K562 (cell line): Measurements from ENCODE around the gene POC1B. TPM values are rescaled to one million over a fixed set of nuclear protein-coding genes. Genes with fewer than 3 reads are reported as not detected.

ENCODE experiments used
- ATAC-seq: fragments of 200-7000 bp; cut with Tn5 transposase; 3 replicates; pipeline ENCODE4 v1.9.1; 2020; ENCODE audit warnings: moderate library complexity
- BruUV-seq: library from RNA; stranded (reverse); fragments of 400-500 nt; replicated peaks from 2 replicates; lab custom pipeline; 2021; lab: Mats Ljungman, UMichigan
- CTCF ChIA-PET: fragments of 300-600 bp; formaldehyde crosslinking; extraction: SDS; loops from one replicate; lab custom pipeline; 2021; ENCODE audit warnings: low intra/inter-chr PET ratio; lab: Yijun Ruan, JAX
- POLR2A ChIA-PET: fragments of 300-600, 350-650 bp; sonication (Branson Sonifier 250); formaldehyde crosslinking; extraction: SDS; loops from one replicate; lab custom pipeline; 2021; ENCODE audit warnings: antibody characterized with exemption, inconsistent platforms; lab: Yijun Ruan, JAX
- DNase-seq, 4 experiments: peaks; one replicate each; pipeline versions ENCODE4 v3.0.0 to v3.0.0-alpha.2; 2011 to 2018; ENCODE audit warnings: low spot score in 3 of 4, mixed read lengths in 3 of 4; ENCODE audit errors: extremely low read depth in 1 of 4
- FAIRE-seq: peaks from 2 replicates; lab custom pipeline; 2011; peaks lifted over from hg19 to GRCh38; lab: Jason Lieb, UNC
- H2AFZ ChIP-seq: 2 replicates; pipeline ENCODE4 v1.6.0; 2011; ENCODE audit warnings: low read depth, low read length, control low read depth, inconsistent platforms
- H3K27ac ChIP-seq: fragments of 200-600 bp; 3 replicates; pipeline ENCODE4 v1.8.0; 2011; ENCODE audit warnings: low read depth, mild to moderate bottlenecking, control low read depth, inconsistent platforms, low read length, moderate library complexity, mixed read lengths; ENCODE audit errors: extremely low read depth
- H3K27me3 ChIP-seq, 2 experiments: fragments of 300-600 bp in 1 of 2; 2 replicates in 1 of 2; 3 replicates in 1 of 2; pipeline versions ENCODE4 v1.6.0 to v1.8.0; 2011; ENCODE audit warnings: inconsistent platforms in 2 of 2, low read length in 2 of 2, mild to moderate bottlenecking in 1 of 2, mixed read lengths in 1 of 2, moderate library complexity in 1 of 2; ENCODE audit not compliant: control insufficient read depth in 2 of 2, insufficient read depth in 2 of 2
- H3K36me3 ChIP-seq: fragments of 300-600 bp; 3 replicates; pipeline ENCODE4 v1.8.0; 2011; ENCODE audit warnings: mild to moderate bottlenecking, low read length, inconsistent platforms; ENCODE audit not compliant: control insufficient read depth, insufficient read depth
- H3K4me1 ChIP-seq, 2 experiments: fragments of 200-600 bp in 1 of 2; replicated peaks in 1 of 2; 2 replicates in 1 of 2; 3 replicates in 1 of 2; pipeline versions ENCODE4 v1.5.1 to v1.8.0; 2011; ENCODE audit warnings: inconsistent platforms in 2 of 2, low read length in 2 of 2, mild to moderate bottlenecking in 1 of 2, mixed read lengths in 1 of 2, moderate library complexity in 1 of 2; ENCODE audit not compliant: control insufficient read depth in 2 of 2, insufficient read depth in 2 of 2
- H3K4me2 ChIP-seq: 2 replicates; pipeline ENCODE4 v1.6.1; 2011; ENCODE audit warnings: low read length, control low read depth, inconsistent platforms, mixed read lengths; ENCODE audit not compliant: insufficient read depth
- H3K4me3 ChIP-seq: fragments of 200-600 bp; sonication (generic), shearing (Covaris generic); 2 replicates; pipeline ENCODE4 v1.5.1; 2016; ENCODE audit warnings: control low read depth, inconsistent platforms
- H3K79me2 ChIP-seq: fragments of 200-600 bp; 3 replicates; pipeline ENCODE4 v1.8.0; 2011; ENCODE audit warnings: low read length, inconsistent platforms; ENCODE audit not compliant: control insufficient read depth, insufficient read depth
- H3K9ac ChIP-seq, 2 experiments: 2 replicates each; pipeline versions ENCODE4 v1.6.0 to v1.6.1; 2011; ENCODE audit warnings: low read depth in 2 of 2, low read length in 2 of 2, control low read depth in 1 of 2, inconsistent platforms in 1 of 2, mild to moderate bottlenecking in 1 of 2, mixed read lengths in 1 of 2; ENCODE audit not compliant: insufficient read depth in 1 of 2
- H3K9me1 ChIP-seq: one replicate; pipeline ENCODE4 v1.6.0; 2011; ENCODE audit warnings: inconsistent platforms, mild to moderate bottlenecking, low read length, moderate library complexity; ENCODE audit not compliant: control insufficient read depth, insufficient read depth
- H3K9me3 ChIP-seq: replicated peaks from 2 replicates; pipeline ENCODE4 v1.5.1; 2011; ENCODE audit warnings: low read depth, low read length, inconsistent platforms; ENCODE audit not compliant: control insufficient read depth, insufficient read depth
- H4K20me1 ChIP-seq: replicated peaks from 2 replicates; pipeline ENCODE4 v1.6.1; 2011; ENCODE audit warnings: low read length, inconsistent platforms, mixed read lengths; ENCODE audit not compliant: control insufficient read depth, insufficient read depth
- FIP1L1 ChIP-seq: fragments of 200-400 bp; formaldehyde crosslinking; IDR thresholded peaks from 2 replicates; pipeline ENCODE4 v1.6.1; 2018; ENCODE audit warnings: mild to moderate bottlenecking, low read depth, low read length; ENCODE audit not compliant: poor library complexity, severe bottlenecking
- ILF3 ChIP-seq: fragments of 450-650 bp; IDR thresholded peaks from 2 replicates; pipeline ENCODE4 v1.6.1; 2018; ENCODE audit warnings: antibody characterized with exemption, mild to moderate bottlenecking, moderate library complexity, borderline replicate concordance
- LARP7 ChIP-seq: fragments of 450-650 bp; IDR thresholded peaks from 2 replicates; pipeline ENCODE4 v1.6.1; 2016
- NFE2 ChIP-seq: IDR thresholded peaks from 2 replicates; pipeline ENCODE4 v1.6.1; 2014; ENCODE audit warnings: antibody characterized with exemption, low read depth
- OTX1 ChIP-seq: fragments of 450-650 bp; formaldehyde crosslinking; IDR thresholded peaks from 2 replicates; pipeline ENCODE4 v1.4.0; 2022; ENCODE audit warnings: mild to moderate bottlenecking
- PTTG1 ChIP-seq: fragments of 450-650 bp; IDR thresholded peaks from 2 replicates; pipeline ENCODE4 v1.6.1; 2016; ENCODE audit warnings: low read depth, mild to moderate bottlenecking, missing genetic modification characterization, missing compliant biosample characterization
- RERE ChIP-seq: sonication (generic); formaldehyde crosslinking; IDR thresholded peaks from 2 replicates; pipeline ENCODE4 v1.8.0; 2023; ENCODE audit warnings: missing genetic modification reagents, mild to moderate bottlenecking, borderline replicate concordance
- STAT5A ChIP-seq: IDR thresholded peaks from 2 replicates; pipeline ENCODE4 v1.6.1; 2012; ENCODE audit warnings: low read length, inconsistent platforms, borderline replicate concordance
- TCFL5 ChIP-seq: fragments of 250-450 bp; sonication (Bioruptor Pico); conservative IDR thresholded peaks from 2 replicates; pipeline ENCODE4 v1.6.1; 2021; ENCODE audit warnings: mild to moderate bottlenecking, moderate library complexity, matching md5 sums
- ZNF224 ChIP-seq: sonication (generic); formaldehyde crosslinking; IDR thresholded peaks from 2 replicates; pipeline ENCODE4 v1.8.0; 2022; ENCODE audit warnings: mild to moderate bottlenecking, missing genetic modification reagents
- ZNF253 ChIP-seq: fragments of 250-450 bp; sonication (Bioruptor Pico); conservative IDR thresholded peaks from 2 replicates; pipeline ENCODE4 v1.6.1; 2021; ENCODE audit warnings: mild to moderate bottlenecking
- ZNF436 ChIP-seq: fragments of 250-450, 450-650 bp; sonication (Bioruptor Pico); formaldehyde crosslinking; IDR thresholded peaks from 2 replicates; pipeline ENCODE4 v1.7.0; 2020; ENCODE audit warnings: mild to moderate bottlenecking
- ZNF561 ChIP-seq: fragments of 450-650 bp; formaldehyde crosslinking; conservative IDR thresholded peaks from 2 replicates; pipeline ENCODE4 v1.4.0; 2020; ENCODE audit warnings: mild to moderate bottlenecking, moderate library complexity
- ZNF589 ChIP-seq: fragments of 200-800 bp; sonication (Bioruptor generic); IDR thresholded peaks from 2 replicates; pipeline ENCODE4 v1.6.1; 2016; ENCODE audit warnings: low read depth, missing genetic modification characterization, missing compliant biosample characterization
- ZNF592 ChIP-seq: fragments of 450-650 bp; IDR thresholded peaks from 2 replicates; pipeline ENCODE4 v1.6.1; 2017; ENCODE audit warnings: antibody characterized with exemption, mild to moderate bottlenecking
- WGBS: fragments of 100-300 bp; shearing (Covaris generic); methylation state at CpG from one replicate; pipeline ENCODE4 v1.1.6; 2016; ENCODE audit warnings: low coverage, mixed read lengths; ENCODE audit not compliant: insufficient coverage; ENCODE audit errors: missing lambda C conversion rate; 5-methylcytosine and 5-hydroxymethylcytosine counted together
- in situ Hi-C: fragments of 300-500 bp; cut with MboI; formaldehyde crosslinking; loops from 4 replicates; pipeline ENCODE4 v1.15.0; 2018; ENCODE audit warnings: inconsistent platforms, mixed read lengths
- intact Hi-C: fragments of 100-400 bp; cut with micrococcal nuclease; formaldehyde crosslinking; loops from 2 replicates; pipeline ENCODE4 v1.14.2; 2022
- polyA plus RNA-seq, 8 experiments: library from polyadenylated mRNA; depleted of rRNA in 4 of 8; stranded (reverse) in 5 of 8; unstranded in 3 of 8; fragments of >200 nt; fragmentation: Nextera tagmentation in 2 of 8; fragmentation: Illumina TruSeq in 1 of 8; extraction: Ambion mirVana in 2 of 8; extraction: Trizol in 1 of 8; gene quantifications; 2 replicates each; pipeline versions ENCODE4 v1.2.1 to v1.2.3, GENCODE V29; 2011 to 2014; ENCODE audit warnings: inconsistent platforms in 1 of 8, missing spikeins in 1 of 8
- total RNA-seq, 7 experiments: library from RNA; depleted of rRNA in 6 of 7; stranded (reverse); fragments of >200 nt in 6 of 7; fragmentation: Illumina TruSeq in 2 of 7; extraction: Trizol in 2 of 7; gene quantifications; 2 replicates each; pipeline versions ENCODE4 v1.2.1 to v1.2.3, GENCODE V29; 2011 to 2021; ENCODE audit warnings: low replicate concordance in 1 of 7

The POC1B gene
- total and polyA plus RNA-seq, 9 of the 15 experiments (the other 6 are each of a cell fraction or from before 2014, with no cell fraction given), result 4.5 to 16.1 (median 10.4) TPM

- H3K9ac ChIP-seq, result no peak overlapping the region
- H3K79me2 ChIP-seq, result no peaks in the 10 kb centered on the region
- no peak overlapping the region for H3K4me3 ChIP-seq
- peaks cover 0 to 13% of the 10 kb centered on the region in 2 experiments; a peak in 2 of 5 replicates for H3K4me1 ChIP-seq
- H3K36me3 ChIP-seq, result no peaks in the 10 kb centered on the region
- FAIRE-seq (no peak), ATAC-seq (no peak), DNase-seq (no peak)
- 11% methylated on average over 3 of the region's 3 CpGs for WGBS
- no peak overlapping the region for H3K4me2 ChIP-seq
- H2AFZ ChIP-seq, result no peak overlapping the region
- CTCF ChIA-PET, result no interaction called here
- in situ Hi-C loops, result no loop called here
- no TSS peak for BruUV-seq
- POLR2A ChIA-PET, result interaction anchor here (0.6 kb wide), 1 partner anchor 104 kb away, joined by 3 read pairs; no protein-coding TSS in a partner anchor
- H3K27ac ChIP-seq, result no peak overlapping the region
- intact Hi-C loops, result no loop called here
- no peaks in the 10 kb centered on the region for H3K9me3 ChIP-seq
- no peaks in the 10 kb centered on the region for H4K20me1 ChIP-seq
- H3K9me1 ChIP-seq, result no peaks in the 10 kb centered on the region
- H3K27me3 ChIP-seq, result 0 out of 5 replicates have a peak, but pooled peaks cover 0 to 2% of the 10 kb centered on the region in 2 experiments
- TF ChIP-seq STAT5A (no peak), FIP1L1 (no peak), ILF3 (no peak), ZNF436 (CRISPR knock-in tag) (no peak), TCFL5 (no peak), ZNF561 (CRISPR knock-in tag) (no peak), PTTG1 (tag) (no peak), ZNF589 (no peak), ZNF224 (CRISPR knock-in tag) (no peak), ZNF592 (no peak), LARP7 (no peak), OTX1 (CRISPR knock-in tag) (no peak), ZNF253 (CRISPR knock-in tag) (no peak), NFE2 (no peak), RERE (CRISPR knock-in tag) (no peak)
These were observed 141.0 kb downstream of the POC1B start for GRCh38 chr12:89384807-89385206.
